ENCODE measurements around the gene CTR9.

The CTR9 gene

DNA sequence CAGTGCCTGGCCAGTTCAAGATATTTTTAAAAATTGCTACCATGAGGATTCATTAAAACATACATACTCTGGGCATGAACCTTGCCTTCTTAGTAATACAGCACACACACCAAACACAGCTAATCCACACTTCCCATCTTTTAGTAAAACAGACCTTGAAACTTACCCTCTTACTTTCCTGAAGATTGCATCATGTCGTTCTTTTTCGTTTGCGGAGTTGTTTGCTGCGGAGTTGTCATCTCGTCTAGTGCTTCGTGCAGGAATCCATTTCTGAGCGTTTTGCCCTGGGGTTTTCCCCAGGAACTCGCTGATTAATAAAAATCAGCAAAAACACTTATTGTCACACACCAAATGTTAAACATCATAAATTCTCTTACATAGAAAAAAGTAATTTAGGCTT lies 54.7 kb downstream of the CTR9 start:
- no peak overlapping the region for H2AFZ ChIP-seq (ENCODE audit: low read depth)
- peaks cover 3% of the 10 kb centered on the region; the same call in 1 of the 2 replicates for H4K20me1 ChIP-seq (ENCODE audit: insufficient read depth)
- H3K4me3 ChIP-seq (IDR thresholded peaks at IDR 0.05; ENCODE audit: insufficient read depth, low read depth, low read length), result no peak overlapping the region
- no peak overlapping the region for H3K27ac ChIP-seq
- H3K27me3 ChIP-seq (ENCODE audit: insufficient read depth, low read depth), result no peaks in the 10 kb centered on the region
- no peak overlapping the region; the same call in 1 of the 2 replicates for H3K9ac ChIP-seq
- H3K36me3 ChIP-seq (ENCODE audit: insufficient read depth), result peaks cover 57% of the 10 kb centered on the region
- H3K4me1 ChIP-seq (ENCODE audit: low read depth, poor library complexity, severe bottlenecking), result peaks cover 32% of the 10 kb centered on the region
- H3K79me2 ChIP-seq (ENCODE audit: insufficient read depth, low read depth), result peaks cover 50% of the 10 kb centered on the region
- peak overlapping the region; percentile 81; the same call in 1 of the 2 replicates for H3K4me2 ChIP-seq
- TF ChIP-seq, protein P1, sequence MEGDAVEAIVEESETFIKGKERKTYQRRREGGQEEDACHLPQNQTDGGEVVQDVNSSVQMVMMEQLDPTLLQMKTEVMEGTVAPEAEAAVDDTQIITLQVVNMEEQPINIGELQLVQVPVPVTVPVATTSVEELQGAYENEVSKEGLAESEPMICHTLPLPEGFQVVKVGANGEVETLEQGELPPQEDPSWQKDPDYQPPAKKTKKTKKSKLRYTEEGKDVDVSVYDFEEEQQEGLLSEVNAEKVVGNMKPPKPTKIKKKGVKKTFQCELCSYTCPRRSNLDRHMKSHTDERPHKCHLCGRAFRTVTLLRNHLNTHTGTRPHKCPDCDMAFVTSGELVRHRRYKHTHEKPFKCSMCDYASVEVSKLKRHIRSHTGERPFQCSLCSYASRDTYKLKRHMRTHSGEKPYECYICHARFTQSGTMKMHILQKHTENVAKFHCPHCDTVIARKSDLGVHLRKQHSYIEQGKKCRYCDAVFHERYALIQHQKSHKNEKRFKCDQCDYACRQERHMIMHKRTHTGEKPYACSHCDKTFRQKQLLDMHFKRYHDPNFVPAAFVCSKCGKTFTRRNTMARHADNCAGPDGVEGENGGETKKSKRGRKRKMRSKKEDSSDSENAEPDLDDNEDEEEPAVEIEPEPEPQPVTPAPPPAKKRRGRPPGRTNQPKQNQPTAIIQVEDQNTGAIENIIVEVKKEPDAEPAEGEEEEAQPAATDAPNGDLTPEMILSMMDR (conservative IDR thresholded peaks at IDR 0.05; ENCODE audit: low read depth, low read length), result no peak

DNA sequence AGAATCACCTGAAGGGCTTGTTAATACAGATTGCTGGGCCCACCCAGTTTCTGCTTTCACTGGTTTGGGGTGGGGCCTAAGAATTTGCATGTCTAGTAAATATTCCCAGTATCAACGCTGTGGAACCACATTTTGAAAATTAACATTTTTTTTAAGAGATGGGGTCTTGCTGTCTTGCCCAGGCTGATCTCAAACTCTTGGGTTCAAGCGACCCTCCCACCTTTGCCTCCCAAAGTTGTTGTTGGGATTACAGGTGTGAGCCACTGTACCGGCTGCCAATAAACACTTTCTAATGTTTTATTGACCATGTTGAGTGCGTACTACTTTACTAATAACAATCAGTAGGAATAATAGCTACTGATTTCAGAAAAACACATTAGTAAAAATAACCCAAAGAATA lies 55.2 kb downstream of the CTR9 start:
- Histone ChIP-seq H3K4me3 (IDR thresholded peaks at IDR 0.05; ENCODE audit: insufficient read depth, low read depth, low read length) (no peak overlapping the region), H3K27ac (no peak overlapping the region), H3K4me1 (ENCODE audit: low read depth, poor library complexity, severe bottlenecking) (peaks cover 32% of the 10 kb centered on the region), H3K4me2 (peak overlapping the region; percentile 81), H4K20me1 (ENCODE audit: insufficient read depth) (peaks cover 3% of the 10 kb centered on the region; the same call in 1 of the 2 replicates), H3K79me2 (ENCODE audit: insufficient read depth, low read depth) (peaks cover 50% of the 10 kb centered on the region), H3K27me3 (ENCODE audit: insufficient read depth, low read depth) (no peaks in the 10 kb centered on the region), H3K36me3 (ENCODE audit: insufficient read depth) (peaks cover 54% of the 10 kb centered on the region), H3K9ac (no peak overlapping the region; the same call in 1 of the 2 replicates), H2AFZ (ENCODE audit: low read depth) (no peak overlapping the region)
- TF ChIP-seq, protein P1 (conservative IDR thresholded peaks at IDR 0.05; ENCODE audit: low read depth, low read length), result no peak

DNA sequence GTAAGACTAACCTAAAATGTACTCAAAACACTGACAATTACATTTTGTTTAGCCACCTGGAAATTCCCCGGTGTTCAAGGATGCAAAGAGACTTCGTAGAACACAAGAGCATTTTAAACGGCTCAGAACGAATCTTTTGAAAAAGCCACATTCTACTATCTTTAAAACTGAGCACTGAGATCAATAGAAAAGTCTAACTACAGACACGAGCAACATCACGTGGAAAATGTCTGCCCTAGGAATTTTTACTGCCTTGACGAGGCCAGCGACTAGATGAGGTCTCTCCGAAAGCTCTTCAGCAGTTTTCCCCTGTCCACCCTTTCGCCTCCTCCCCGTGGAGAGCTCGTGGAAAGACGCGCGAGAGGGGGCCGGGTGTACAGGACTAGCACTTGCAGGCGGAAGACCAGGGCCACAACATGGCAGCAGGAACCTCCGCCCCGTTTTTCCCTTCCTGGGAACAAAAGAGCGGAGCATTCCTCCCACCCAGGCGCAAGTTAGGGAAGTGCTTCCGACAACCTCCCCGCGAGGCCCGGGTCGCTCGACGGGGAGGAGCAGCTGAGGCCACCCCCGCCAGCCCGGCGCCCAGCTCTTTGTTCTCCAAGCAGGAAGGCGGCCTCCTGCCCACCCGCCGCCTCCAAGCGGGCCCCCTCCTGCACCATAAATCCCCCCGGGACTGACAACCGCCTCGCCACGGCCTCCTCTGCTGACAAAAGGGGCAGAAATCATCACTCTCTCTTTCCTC lies 56.6 kb downstream of the CTR9 start:
- peak overlapping the region; percentile 97 for H3K27ac ChIP-seq
- no peaks in the 10 kb centered on the region for H3K27me3 ChIP-seq (ENCODE audit: insufficient read depth, low read depth)
- H4K20me1 ChIP-seq (ENCODE audit: insufficient read depth), result peaks cover 3% of the 10 kb centered on the region; the same call in 1 of the 2 replicates
- H3K79me2 ChIP-seq (ENCODE audit: insufficient read depth, low read depth), result peaks cover 50% of the 10 kb centered on the region
- peak overlapping the region; percentile 81 for H3K4me2 ChIP-seq
- H3K9ac ChIP-seq, result peak overlapping the region; percentile 99
- H3K4me1 ChIP-seq (ENCODE audit: low read depth, poor library complexity, severe bottlenecking), result peaks cover 32% of the 10 kb centered on the region
- H2AFZ ChIP-seq (ENCODE audit: low read depth), result peak overlapping the region; percentile 41; the same call in 1 of the 2 replicates
- peak overlapping the region; percentile 48 for H3K4me3 ChIP-seq (IDR thresholded peaks at IDR 0.05; ENCODE audit: insufficient read depth, low read depth, low read length)
- H3K36me3 ChIP-seq (ENCODE audit: insufficient read depth), result peaks cover 44% of the 10 kb centered on the region
- TF ChIP-seq, protein P1 (conservative IDR thresholded peaks at IDR 0.05; ENCODE audit: low read depth, low read length), result no peak

DNA sequence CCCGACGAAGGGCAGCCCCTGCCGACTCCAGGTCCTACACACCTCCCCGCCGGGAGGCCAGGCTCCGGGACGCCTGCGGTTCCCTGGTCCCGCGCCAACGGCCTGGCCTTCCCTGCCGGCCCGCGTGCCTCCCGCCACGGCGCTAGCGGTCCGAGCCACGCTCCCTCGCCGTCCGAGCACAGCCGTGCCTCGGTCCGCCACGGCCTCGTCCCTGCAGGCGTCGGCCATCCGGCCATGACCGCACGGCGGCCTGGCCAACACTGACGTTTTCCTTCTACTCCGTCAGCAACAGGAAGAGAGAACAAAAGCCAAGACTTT lies 57.1 kb downstream of the CTR9 start:
- H3K36me3 ChIP-seq (ENCODE audit: insufficient read depth), result peaks cover 38% of the 10 kb centered on the region
- H3K4me2 ChIP-seq, result no peak overlapping the region; the same call in 1 of the 2 replicates
- peak overlapping the region; percentile 41 for H2AFZ ChIP-seq (ENCODE audit: low read depth)
- H3K4me1 ChIP-seq (ENCODE audit: low read depth, poor library complexity, severe bottlenecking), result peaks cover 32% of the 10 kb centered on the region
- H3K27ac ChIP-seq, result peak overlapping the region; percentile 97
- H3K27me3 ChIP-seq (ENCODE audit: insufficient read depth, low read depth), result no peaks in the 10 kb centered on the region
- H3K79me2 ChIP-seq (ENCODE audit: insufficient read depth, low read depth), result peaks cover 48% of the 10 kb centered on the region
- H3K9ac ChIP-seq, result peak overlapping the region; percentile 99
- peaks cover 3% of the 10 kb centered on the region; the same call in 1 of the 2 replicates for H4K20me1 ChIP-seq (ENCODE audit: insufficient read depth)
- peak overlapping the region; percentile 48 for H3K4me3 ChIP-seq (IDR thresholded peaks at IDR 0.05; ENCODE audit: insufficient read depth, low read depth, low read length)
- TF ChIP-seq, protein P1 (conservative IDR thresholded peaks at IDR 0.05; ENCODE audit: low read depth, low read length), result no peak
